Activated CD8-positive, alpha-beta T cell treated with anti-CD3 and anti-CD28 coated beads for 36 hours (primary cell): Measurements from ENCODE around the gene PBX2. TPM values are rescaled to one million over a fixed set of nuclear protein-coding genes. Genes with fewer than 3 reads are reported as not detected.
"Not testable (repeated sequence)": the region's sequence is repeated elsewhere in the genome, so short reads cannot be mapped to it uniquely, and the experiment has no call there.

Experiments
- ATAC-seq: fragments of 200-7000 bp; cut with Tn5 transposase; one replicate; pipeline ENCODE4 v1.10.0; 2021; ENCODE audit warnings: mild to moderate bottlenecking, moderate library complexity
- CTCF ChIA-PET: fragments of 350-600 bp; sonication (Branson Sonifier 250); formaldehyde crosslinking; loops from one replicate; lab custom pipeline; 2021; ENCODE audit warnings: antibody characterized with exemption; lab: Charles Lee
- POLR2A ChIA-PET: fragments of 350-600 bp; sonication (Branson Sonifier 250); formaldehyde crosslinking; loops from one replicate; lab custom pipeline; 2021; ENCODE audit warnings: antibody characterized with exemption; lab: Charles Lee
- DNase-seq: peaks from one replicate; pipeline ENCODE4 v3.0.0-alpha.2; 2020
- H3K27ac Mint-ChIP-seq: one replicate; pipeline ENCODE4 v1.8.0; 2021; ENCODE audit warnings: mild to moderate bottlenecking, mixed read lengths
- H3K27me3 Mint-ChIP-seq: one replicate; pipeline ENCODE4 v1.8.0; 2021; ENCODE audit warnings: mixed read lengths
- H3K36me3 Mint-ChIP-seq: one replicate; pipeline ENCODE4 v1.8.0; 2021; ENCODE audit warnings: low read depth, mixed read lengths
- H3K4me1 Mint-ChIP-seq: one replicate; pipeline ENCODE4 v1.8.0; 2021; ENCODE audit warnings: low read depth, mixed read lengths
- H3K4me3 Mint-ChIP-seq: one replicate; pipeline ENCODE4 v1.8.0; 2021; ENCODE audit warnings: mild to moderate bottlenecking, moderate library complexity, mixed read lengths
- H3K9me3 Mint-ChIP-seq: one replicate; pipeline ENCODE4 v1.8.0; 2021; ENCODE audit warnings: mixed read lengths
- CTCF ChIP-seq: fragments of 200-600 bp; IDR thresholded peaks from one replicate; pipeline ENCODE4 v1.8.0; 2022; ENCODE audit warnings: antibody characterized with exemption, mild to moderate bottlenecking
- intact Hi-C: fragments of 100-400 bp; cut with micrococcal nuclease; formaldehyde crosslinking; loops from one replicate; pipeline ENCODE4 v1.10.0; 2022
- total RNA-seq, 2 experiments: library from RNA; stranded (reverse); gene quantifications; one replicate each; pipeline ENCODE4 v1.2.3, GENCODE V29; 2021

Gene PBX2
- total RNA-seq, 2 experiments from 2014 or later: 59.6 to 64.2 TPM

- ChIA-PET POLR2A (no interaction called here), CTCF (no interaction called here)
- H3K4me1 Mint-ChIP-seq: no peaks in the 10 kb centered on the region
- H3K27me3 Mint-ChIP-seq: no peaks in the 10 kb centered on the region
- intact Hi-C loops: no loop called here
- ATAC-seq (no peak), DNase-seq (no peak)
- no peaks in the 10 kb centered on the region for H3K9me3 Mint-ChIP-seq
- H3K36me3 Mint-ChIP-seq: no peaks in the 10 kb centered on the region
- no peak overlapping the region for H3K4me3 Mint-ChIP-seq
- H3K27ac Mint-ChIP-seq: no peak overlapping the region
- TF ChIP-seq CTCF: no peak
These were observed 23.6 kb upstream of the PBX2 start for GRCh38 chr6:32213649-32214048.

- no peaks in the 10 kb centered on the region for H3K36me3 Mint-ChIP-seq
- ChIA-PET CTCF (no interaction called here), POLR2A (no interaction called here)
- no peaks in the 10 kb centered on the region for H3K27me3 Mint-ChIP-seq
- no peak overlapping the region for H3K4me3 Mint-ChIP-seq
- H3K27ac Mint-ChIP-seq: no peak overlapping the region
- intact Hi-C loops: no loop called here
- DNase-seq (no peak), ATAC-seq (no peak)
- H3K4me1 Mint-ChIP-seq: no peaks in the 10 kb centered on the region
- no peaks in the 10 kb centered on the region for H3K9me3 Mint-ChIP-seq
- no peak for TF ChIP-seq CTCF
These were observed 22.2 kb upstream of the PBX2 start for GRCh38 chr6:32212076-32212760.

- POLR2A ChIA-PET, H3K27ac Mint-ChIP-seq, CTCF ChIA-PET, H3K9me3 Mint-ChIP-seq, H3K4me3 Mint-ChIP-seq, H3K36me3 Mint-ChIP-seq, DNase-seq, ATAC-seq, intact Hi-C loops, H3K4me1 Mint-ChIP-seq, H3K27me3 Mint-ChIP-seq: not testable (repeated sequence)
These were observed 21.4 kb upstream of the PBX2 start for GRCh38 chr6:32211432-32211831.

GRCh38 chr6:32210191-32210601 is 20.2 kb upstream of the PBX2 start:
- Mint-ChIP-seq H3K27ac (no peak overlapping the region), H3K27me3 (no peaks in the 10 kb centered on the region), H3K9me3 (no peaks in the 10 kb centered on the region), H3K4me1 (no peaks in the 10 kb centered on the region), H3K4me3 (no peak overlapping the region), H3K36me3 (no peaks in the 10 kb centered on the region)
- ChIA-PET POLR2A (no interaction called here), CTCF (no interaction called here)
- no peak for ATAC-seq
- DNase-seq: no peak
- TF ChIP-seq CTCF: no peak
- intact Hi-C loops: no loop called here

- ATAC-seq: no peak
- no peaks in the 10 kb centered on the region for H3K9me3 Mint-ChIP-seq
- POLR2A ChIA-PET: no interaction called here
- H3K4me1 Mint-ChIP-seq: no peaks in the 10 kb centered on the region
- no peak for TF ChIP-seq CTCF
- no peak overlapping the region for H3K4me3 Mint-ChIP-seq
- H3K27ac Mint-ChIP-seq: no peak overlapping the region
- intact Hi-C loops: no loop called here
- H3K36me3 Mint-ChIP-seq: no peaks in the 10 kb centered on the region
- DNase-seq: no peak
- CTCF ChIA-PET: interaction anchor here (1.8 kb wide), 1 partner anchor 90 kb away, joined by 6 read pairs; no protein-coding TSS in a partner anchor
- H3K27me3 Mint-ChIP-seq: no peaks in the 10 kb centered on the region
These were observed 19.0 kb upstream of the PBX2 start for GRCh38 chr6:32208996-32209395.
